SK-N-SH (cell line): ENCODE data around the gene GLIPR1L1. TPM values are rescaled to one million over a fixed set of nuclear protein-coding genes. Genes with fewer than 3 reads are reported as not detected.

Experiments
- CTCF ChIA-PET: fragments of 300-600, 350-600 bp; formaldehyde crosslinking; extraction: SDS; loops from one replicate; lab custom pipeline; 2021; lab: Yijun Ruan, JAX
- POLR2A ChIA-PET: fragments of 350-600 bp; sonication (Branson Sonifier 250); formaldehyde crosslinking; extraction: SDS; loops from one replicate; lab custom pipeline; 2020; ENCODE audit warnings: antibody characterized with exemption, inconsistent platforms; lab: Yijun Ruan, JAX
- DNase-seq: peaks from one replicate; pipeline ENCODE4 v3.0.0; 2012
- H2AFZ ChIP-seq: fragments of 200-600 bp; sonication (generic); 2 replicates; pipeline ENCODE4 v1.8.1; 2016; ENCODE audit warnings: antibody characterized with exemption, mild to moderate bottlenecking, low read depth
- H3F3A ChIP-seq: fragments of 200-600 bp; sonication (generic); replicated peaks from 2 replicates; pipeline ENCODE3; 2016; ENCODE audit warnings: antibody characterized with exemption, mild to moderate bottlenecking; ENCODE audit not compliant: insufficient read depth
- H3K27ac ChIP-seq, 2 experiments: fragments of 200-500 bp in 1 of 2; fragments of 200-600 bp in 1 of 2; sonication (Bioruptor generic) in 1 of 2; sonication (generic), shearing (Covaris generic) in 1 of 2; 2 replicates each; pipeline versions ENCODE4 v1.5.1 to v1.6.1; 2014 to 2016; ENCODE audit warnings: low read depth in 2 of 2, inconsistent platforms in 1 of 2, low read length in 1 of 2, mild to moderate bottlenecking in 1 of 2, mixed read lengths in 1 of 2
- H3K27me3 ChIP-seq: fragments of 200-600 bp; sonication (generic), shearing (Covaris generic); 2 replicates; pipeline ENCODE4 v1.6.1; 2016; ENCODE audit warnings: mixed run types; ENCODE audit not compliant: insufficient read depth
- H3K36me3 ChIP-seq, 2 experiments: fragments of 200-500 bp in 1 of 2; fragments of 200-600 bp in 1 of 2; sonication (Bioruptor generic) in 1 of 2; sonication (generic) in 1 of 2; replicated peaks in 1 of 2; 2 replicates each; pipeline versions ENCODE3 to v1.5.1; 2014 to 2016; ENCODE audit warnings: low read length in 1 of 2, mild to moderate bottlenecking in 1 of 2; ENCODE audit not compliant: insufficient read depth in 2 of 2, control insufficient read depth in 1 of 2
- H3K4me1 ChIP-seq, 2 experiments: fragments of 200-500 bp in 1 of 2; fragments of 200-600 bp in 1 of 2; sonication (Bioruptor generic) in 1 of 2; sonication (generic), shearing (Covaris generic) in 1 of 2; 2 replicates each; pipeline versions ENCODE4 v1.5.1 to v1.6.1; 2014 to 2016; ENCODE audit warnings: low read depth in 1 of 2, low read length in 1 of 2, mixed run types in 1 of 2; ENCODE audit not compliant: insufficient read depth in 2 of 2, control insufficient read depth in 1 of 2
- H3K4me2 ChIP-seq: fragments of 200-600 bp; sonication (generic), shearing (Covaris generic); 2 replicates; pipeline ENCODE4 v1.6.1; 2017; ENCODE audit warnings: mixed run types
- H3K4me3 ChIP-seq, 2 experiments: fragments of 200-500 bp in 1 of 2; fragments of 200-600 bp in 1 of 2; sonication (Bioruptor generic) in 1 of 2; sonication (generic), shearing (Covaris generic) in 1 of 2; 2 replicates each; pipeline versions ENCODE4 v1.5.1 to v1.8.1; 2014 to 2016; ENCODE audit warnings: low read depth in 2 of 2, inconsistent platforms in 1 of 2, low read length in 1 of 2, mild to moderate bottlenecking in 1 of 2, mixed read lengths in 1 of 2, moderate library complexity in 1 of 2
- H3K79me2 ChIP-seq: fragments of 200-600 bp; sonication (generic); 2 replicates; pipeline ENCODE4 v1.8.1; 2017; ENCODE audit warnings: mild to moderate bottlenecking; ENCODE audit not compliant: insufficient read depth
- H3K9ac ChIP-seq: fragments of 200-600 bp; sonication (generic); 2 replicates; pipeline ENCODE4 v1.6.1; 2017; ENCODE audit warnings: mixed run types
- H3K9me2 ChIP-seq: fragments of 200-600 bp; sonication (generic); 2 replicates; pipeline ENCODE4 v1.6.1; 2017; ENCODE audit warnings: mixed run types
- H3K9me3 ChIP-seq: fragments of 200-600 bp; sonication (generic); 2 replicates; pipeline ENCODE4 v1.6.1; 2017; ENCODE audit warnings: mixed run types, mild to moderate bottlenecking, moderate library complexity
- H4K20me1 ChIP-seq: fragments of 200-600 bp; sonication (generic); 2 replicates; pipeline ENCODE4 v1.6.1; 2017; ENCODE audit warnings: mild to moderate bottlenecking, mixed run types; ENCODE audit not compliant: insufficient read depth
- CTCF ChIP-seq: fragments of 200-600 bp; sonication (generic); IDR thresholded peaks from 2 replicates; pipeline ENCODE4 v1.6.1; 2017; ENCODE audit warnings: antibody characterized with exemption, mild to moderate bottlenecking, moderate library complexity
- FOSL2 ChIP-seq: IDR thresholded peaks from 2 replicates; pipeline ENCODE4 v1.4.0; 2012; ENCODE audit warnings: low read depth, mild to moderate bottlenecking, moderate library complexity, borderline replicate concordance
- FOXJ3 ChIP-seq: sonication (generic); formaldehyde crosslinking; IDR thresholded peaks from 2 replicates; pipeline ENCODE4 v1.5.1; 2020; ENCODE audit warnings: mild to moderate bottlenecking, missing genetic modification reagents
- FOXM1 ChIP-seq: IDR thresholded peaks from 2 replicates; pipeline ENCODE4 v1.4.0; 2012; ENCODE audit warnings: low read depth, mild to moderate bottlenecking
- GABPA ChIP-seq: IDR thresholded peaks from 2 replicates; pipeline ENCODE4 v1.4.0; 2012; ENCODE audit warnings: low read depth, mild to moderate bottlenecking
- JUND ChIP-seq: IDR thresholded peaks from 2 replicates; pipeline ENCODE4 v1.4.0; 2012
- MEF2A ChIP-seq: IDR thresholded peaks from 2 replicates; pipeline ENCODE4 v1.4.0; 2012; ENCODE audit warnings: low read depth, borderline replicate concordance
- MXI1 ChIP-seq: IDR thresholded peaks from 2 replicates; pipeline ENCODE4 v1.6.1; 2012; ENCODE audit warnings: mild to moderate bottlenecking, low read depth, low read length, improper control_type of control experiment
- NFIC ChIP-seq: IDR thresholded peaks from 2 replicates; pipeline ENCODE4 v1.4.0; 2012; ENCODE audit warnings: borderline replicate concordance
- NRF1 ChIP-seq: IDR thresholded peaks from 2 replicates; pipeline ENCODE4 v1.6.1; 2012; ENCODE audit warnings: low read depth, mild to moderate bottlenecking, low read length
- POLR2AphosphoS5 ChIP-seq: IDR thresholded peaks from 2 replicates; pipeline ENCODE4 v1.6.1; 2012; ENCODE audit warnings: low read depth, low read length
- RAD21 ChIP-seq: IDR thresholded peaks from 2 replicates; pipeline ENCODE4 v1.6.1; 2012; ENCODE audit warnings: mild to moderate bottlenecking, low read length
- RCOR1 ChIP-seq: fragments of 150-350 bp; IDR thresholded peaks from 2 replicates; pipeline ENCODE4 v1.6.1; 2017; ENCODE audit warnings: antibody characterized with exemption, low read length
- SMC3 ChIP-seq: IDR thresholded peaks from 2 replicates; pipeline ENCODE4 v1.6.1; 2012; ENCODE audit warnings: low read depth, low read length, improper control_type of control experiment
- TCF12 ChIP-seq: IDR thresholded peaks from 2 replicates; pipeline ENCODE4 v1.4.0; 2012
- YY1 ChIP-seq: IDR thresholded peaks from 2 replicates; pipeline ENCODE4 v1.4.0; 2012; ENCODE audit warnings: low read depth, mild to moderate bottlenecking
- ZBTB33 ChIP-seq: IDR thresholded peaks from 2 replicates; pipeline ENCODE4 v1.4.0; 2012; ENCODE audit warnings: low read depth, borderline replicate concordance
- WGBS: methylation state at CpG from one replicate; pipeline ENCODE4 v1.1.6; 2017; ENCODE audit warnings: low lambda C conversion rate; 5-methylcytosine and 5-hydroxymethylcytosine counted together
- polyA plus RNA-seq, 3 experiments: library from polyadenylated mRNA; depleted of rRNA; stranded (reverse); fragments of >200 nt; gene quantifications; 2 replicates each; pipeline ENCODE4 v1.2.3, GENCODE V29; 2012
- TF ChIP-seq, protein P1 (sequence below): IDR thresholded peaks from 2 replicates; pipeline ENCODE4 v1.4.0; 2012; ENCODE audit warnings: low read depth, borderline replicate concordance

GLIPR1L1 gene
- polyA plus RNA-seq, 1 of the 3 experiments (the other 2 are of a cell fraction), result not detected

GRCh38 chr12:75289753-75290152 is 44.7 kb upstream of the GLIPR1L1 start:
- ChIA-PET CTCF (interaction anchor here (0.9 to 1.1 kb wide), 2 partner anchors 9 to 20 kb away, joined by 3 read pairs; no protein-coding TSS in a partner anchor), POLR2A (no interaction called here)
- no peaks in the 10 kb centered on the region for H3F3A ChIP-seq
- no peaks in the 10 kb centered on the region for H3K9me3 ChIP-seq
- H4K20me1 ChIP-seq, result no peaks in the 10 kb centered on the region
- no peak overlapping the region for H3K27ac ChIP-seq
- H3K79me2 ChIP-seq, result no peaks in the 10 kb centered on the region
- no peaks in the 10 kb centered on the region for H3K27me3 ChIP-seq
- no peak overlapping the region for H3K4me3 ChIP-seq
- no peaks in the 10 kb centered on the region; a peak in 1 of 4 replicates for H3K4me1 ChIP-seq
- peak; percentile 67 for TF ChIP-seq CTCF
- TF ChIP-seq POLR2AphosphoS5, result no peak
- TF ChIP-seq TCF12, result no peak
- TF ChIP-seq SMC3, result peak; percentile 30
- TF ChIP-seq MEF2A, result no peak
- peak; percentile 57 for TF ChIP-seq RAD21
- no peak for TF ChIP-seq FOXJ3 (CRISPR knock-in tag)
- TF ChIP-seq, protein P1, sequence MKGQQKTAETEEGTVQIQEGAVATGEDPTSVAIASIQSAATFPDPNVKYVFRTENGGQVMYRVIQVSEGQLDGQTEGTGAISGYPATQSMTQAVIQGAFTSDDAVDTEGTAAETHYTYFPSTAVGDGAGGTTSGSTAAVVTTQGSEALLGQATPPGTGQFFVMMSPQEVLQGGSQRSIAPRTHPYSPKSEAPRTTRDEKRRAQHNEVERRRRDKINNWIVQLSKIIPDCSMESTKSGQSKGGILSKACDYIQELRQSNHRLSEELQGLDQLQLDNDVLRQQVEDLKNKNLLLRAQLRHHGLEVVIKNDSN, result no peak
- no peak for TF ChIP-seq FOSL2
- TF ChIP-seq MXI1, result no peak
- TF ChIP-seq GABPA, result no peak
- TF ChIP-seq YY1, result no peak
- no peak for TF ChIP-seq NRF1
- no peak for TF ChIP-seq NFIC
- H3K9ac ChIP-seq, result no peak overlapping the region
- 90% methylated on average over 1 of the region's 1 CpG for WGBS
- H2AFZ ChIP-seq, result peak overlapping the region; percentile 20; the same call in 1 of the 2 replicates
- no peaks in the 10 kb centered on the region for H3K9me2 ChIP-seq
- DNase-seq, result no peak
- no peaks in the 10 kb centered on the region for H3K36me3 ChIP-seq
- 0 out of 2 replicates have a peak overlapping the region, but pooled peaks have one; percentile 2 for H3K4me2 ChIP-seq

DNA sequence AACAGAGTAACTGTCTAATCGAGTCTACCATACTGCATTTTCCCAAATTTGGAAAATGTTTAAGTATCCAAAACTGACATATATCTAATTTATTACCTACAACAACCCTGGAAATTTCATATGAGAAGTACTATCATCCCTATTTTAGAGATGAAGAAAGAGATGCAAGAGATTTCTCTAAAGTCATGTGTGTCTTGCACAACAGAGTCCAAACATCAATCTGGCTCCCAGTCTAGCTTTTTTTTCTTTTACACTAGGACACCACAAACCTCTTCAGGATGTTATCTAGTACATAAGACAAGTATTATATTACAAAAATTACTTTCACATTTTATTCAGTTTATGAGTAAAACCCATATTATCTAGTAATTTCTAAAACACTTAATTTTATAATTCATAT is 43.5 kb upstream of the GLIPR1L1 start:
- Histone ChIP-seq H3K4me1 (no peaks in the 10 kb centered on the region; a peak in 1 of 4 replicates), H3K79me2 (no peaks in the 10 kb centered on the region), H3K27me3 (no peaks in the 10 kb centered on the region), H3K9me3 (no peaks in the 10 kb centered on the region), H3K4me2 (no peak overlapping the region), H2AFZ (no peak overlapping the region), H3K36me3 (no peaks in the 10 kb centered on the region), H4K20me1 (no peaks in the 10 kb centered on the region), H3K27ac (no peak overlapping the region), H3K9ac (no peak overlapping the region), H3K4me3 (no peak overlapping the region), H3F3A (no peaks in the 10 kb centered on the region), H3K9me2 (no peaks in the 10 kb centered on the region)
- ChIA-PET CTCF (interaction anchor here (1.0 to 1.5 kb wide), 2 partner anchors 38 to 602 kb away, joined by 3 read pairs; no protein-coding TSS in a partner anchor), POLR2A (no interaction called here)
- TF ChIP-seq RCOR1 (no peak), NRF1 (no peak), ZBTB33 (no peak), JUND (no peak), GABPA (no peak), FOXM1 (no peak)
- DNase-seq, result no peak
- 92% methylated on average over 1 of the region's 1 CpG for whole genome bisulfite sequencing
